SK-MEL-5 (cell line): ENCODE data around the gene WDR33. TPM values are rescaled to one million over a fixed set of nuclear protein-coding genes. Genes with fewer than 3 reads are reported as not detected.
"Not testable (repeated sequence)": the region's sequence is repeated elsewhere in the genome, so short reads cannot be mapped to it uniquely, and the experiment has no call there.

Experiments used
- DNase-seq: peaks from one replicate; pipeline ENCODE4 v3.0.0-alpha.2; 2016; ENCODE audit warnings: low read depth, low spot score
- in situ Hi-C: cut with HindIII; loops from 2 replicates; pipeline ENCODE4 v1.10.0; 2016; ENCODE audit warnings: low sequenced_read_pairs, high pct_unique_total_duplicates, low pct_unique_long_range_greater_than_20kb
- total RNA-seq: library from RNA; depleted of rRNA; stranded (reverse); fragments of >200 nt; shearing (Covaris generic); gene quantifications from 2 replicates; pipeline ENCODE4 v1.2.3, GENCODE V29; 2014

Gene WDR33
- total RNA-seq, 1 experiment from 2014 or later, result 25.1 TPM

DNA sequence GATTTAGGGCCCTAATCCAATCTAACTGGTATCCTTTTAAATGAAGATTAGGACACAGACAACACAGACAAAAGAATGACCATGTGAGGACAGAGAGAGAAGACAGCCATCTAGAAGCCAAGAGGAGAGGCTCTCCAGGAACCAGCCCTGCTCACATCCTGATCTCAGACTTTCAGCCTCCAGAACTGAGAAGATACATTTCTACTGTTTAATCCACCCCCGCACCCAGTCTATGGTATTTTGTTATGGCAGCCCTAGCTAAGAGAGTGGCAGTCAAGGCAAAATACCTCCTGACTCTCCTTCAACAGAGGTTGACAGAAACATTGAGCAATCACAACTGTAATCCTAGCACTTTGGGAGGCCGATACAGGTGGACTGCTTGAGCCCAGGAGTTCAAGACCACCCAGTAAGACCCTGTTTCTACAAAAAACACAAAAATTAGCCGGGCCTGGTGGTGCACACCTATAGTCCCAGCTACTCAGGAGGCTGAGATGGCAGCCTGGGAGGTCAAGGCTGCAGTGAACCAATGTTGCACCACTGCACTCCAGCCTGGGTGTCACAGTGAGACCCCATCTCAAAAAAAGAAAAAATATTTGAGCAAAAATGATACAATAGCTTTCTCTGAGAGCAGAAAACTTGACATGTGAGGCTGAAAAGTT is 34.7 kb downstream of the WDR33 start:
- no peak for DNase-seq
- in situ Hi-C loops, result no loop called here

DNA sequence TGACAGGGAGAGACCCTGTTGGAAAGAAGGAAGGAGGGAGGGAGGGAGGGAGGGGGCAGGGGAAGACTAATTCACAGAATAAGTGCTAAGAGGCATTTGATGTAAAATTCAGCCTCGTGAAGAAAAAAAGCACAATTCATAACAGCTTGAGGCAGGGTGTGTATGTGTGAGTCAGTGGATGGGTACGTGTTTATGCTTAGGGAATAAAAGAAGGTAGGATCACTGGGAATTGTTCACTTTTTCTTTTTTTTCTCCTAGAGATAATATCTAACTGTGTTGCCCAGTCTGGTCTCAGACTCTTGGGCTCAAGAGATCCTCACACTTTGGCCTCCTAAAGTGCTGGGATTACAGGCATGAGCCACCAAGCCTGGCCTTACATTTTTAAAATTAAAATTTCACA is 39.2 kb downstream of the WDR33 start:
- in situ Hi-C loops, result no loop called here

DNA sequence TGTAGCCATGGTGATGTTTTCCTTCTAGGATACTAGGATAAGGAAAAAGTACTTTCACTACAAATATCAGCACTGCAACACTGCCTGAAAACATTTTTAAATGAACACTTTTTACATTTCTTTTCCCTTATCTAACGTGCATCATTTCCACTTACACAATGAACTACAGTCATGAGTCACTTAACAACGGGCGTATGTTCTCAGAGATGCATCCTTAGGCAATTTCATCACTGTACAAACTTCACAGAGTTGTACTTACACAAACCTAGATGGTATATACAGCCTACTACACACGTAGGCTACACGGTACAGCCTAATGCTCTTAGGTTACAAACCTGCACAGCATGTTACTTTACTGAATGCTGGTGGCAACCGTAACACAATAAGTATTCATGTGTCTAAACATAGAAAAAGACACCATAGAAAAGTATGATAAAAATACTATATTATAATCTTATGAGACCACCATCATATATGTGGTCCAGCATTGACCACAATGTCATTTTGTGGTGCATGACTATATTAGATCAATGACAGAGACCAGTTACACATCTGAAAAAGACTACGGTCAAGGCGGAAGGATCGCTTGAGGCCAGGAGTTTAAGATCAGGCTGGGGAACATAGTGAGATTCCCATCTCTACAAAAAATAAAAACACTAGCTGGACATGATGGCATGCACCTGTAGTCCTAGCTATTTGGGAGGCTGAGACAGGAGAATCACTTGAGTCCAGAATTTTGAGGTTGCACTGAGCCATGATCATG is 39.8 kb downstream of the WDR33 start:
- in situ Hi-C loops, result no loop called here
- DNase-seq, result no peak

More for the DNA sequence above, 39.2 kb downstream of the WDR33 start:
- DNase-seq, result no peak

DNA sequence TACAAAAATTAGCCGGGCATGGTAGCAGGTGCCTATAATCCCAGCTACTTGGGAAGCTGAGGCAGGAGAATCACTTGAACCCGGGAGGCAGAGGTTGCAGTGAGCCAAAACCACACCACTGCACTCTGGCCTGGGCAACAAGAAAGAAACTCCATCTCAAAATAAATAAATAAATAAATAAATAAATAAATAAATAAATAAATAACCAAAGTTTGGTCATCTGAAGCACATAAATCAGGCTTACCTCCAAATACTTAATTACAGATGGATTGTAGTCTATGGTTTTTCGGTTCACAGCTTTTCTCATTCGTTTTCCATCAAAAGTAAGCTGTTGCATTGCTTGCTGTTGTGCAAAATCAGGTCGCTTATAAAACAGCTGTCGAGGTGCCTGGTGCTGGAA is 40.4 kb downstream of the WDR33 start:
- DNase-seq, in situ Hi-C loops: not testable (repeated sequence)

DNA sequence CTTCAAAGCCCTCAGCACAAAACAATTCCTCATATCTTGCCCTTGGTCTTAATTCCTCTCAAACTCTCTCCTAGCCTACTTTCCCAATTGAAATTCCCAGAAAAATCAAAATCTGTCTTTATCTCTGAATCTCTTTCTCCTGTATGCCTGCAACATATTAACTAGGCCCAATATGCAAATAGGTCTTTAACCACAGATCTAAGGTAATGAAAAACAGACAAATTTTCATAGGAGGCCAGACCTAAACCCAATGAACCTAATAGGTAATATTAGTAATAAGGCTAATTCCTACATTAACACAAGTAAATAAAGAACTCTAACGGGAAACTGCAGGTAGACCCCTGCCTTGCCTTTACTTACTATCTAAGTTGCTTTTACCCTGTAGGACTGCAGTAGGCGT is 41.4 kb downstream of the WDR33 start:
- DNase-seq, result no peak
- in situ Hi-C loops, result no loop called here

DNA sequence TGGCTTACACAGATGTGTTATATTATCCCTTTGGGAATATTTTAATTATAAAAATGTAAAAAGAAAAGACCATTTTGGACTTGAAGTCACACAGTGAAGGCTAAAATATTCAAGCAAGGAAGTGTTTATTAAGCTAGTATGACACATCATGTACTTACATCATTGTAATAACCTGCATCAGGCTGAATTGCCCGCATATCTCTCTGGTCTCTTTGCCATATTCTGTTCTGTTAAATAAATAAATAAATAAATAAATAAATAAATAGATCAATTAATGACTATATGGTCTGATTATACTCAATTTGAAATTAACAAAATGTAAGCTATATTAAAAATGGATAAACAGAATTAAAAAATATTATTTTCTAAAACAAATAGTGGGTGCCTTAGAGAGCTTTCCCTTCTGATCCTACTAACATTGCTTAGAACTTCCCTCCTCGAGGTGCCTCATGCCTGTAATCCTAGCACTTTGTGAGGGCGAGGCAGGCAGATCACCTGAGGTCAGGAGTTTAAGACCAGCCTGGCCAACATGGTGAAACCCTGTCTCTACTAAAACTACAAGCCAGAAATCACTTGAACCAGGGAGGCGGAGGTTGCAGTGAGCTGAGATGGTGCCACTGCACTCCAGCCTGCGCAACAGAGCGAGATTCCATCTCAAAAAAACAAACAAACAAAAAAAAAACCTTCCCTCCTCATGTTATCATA is 42.0 kb downstream of the WDR33 start:
- no peak for DNase-seq
- in situ Hi-C loops, result no loop called here

DNA sequence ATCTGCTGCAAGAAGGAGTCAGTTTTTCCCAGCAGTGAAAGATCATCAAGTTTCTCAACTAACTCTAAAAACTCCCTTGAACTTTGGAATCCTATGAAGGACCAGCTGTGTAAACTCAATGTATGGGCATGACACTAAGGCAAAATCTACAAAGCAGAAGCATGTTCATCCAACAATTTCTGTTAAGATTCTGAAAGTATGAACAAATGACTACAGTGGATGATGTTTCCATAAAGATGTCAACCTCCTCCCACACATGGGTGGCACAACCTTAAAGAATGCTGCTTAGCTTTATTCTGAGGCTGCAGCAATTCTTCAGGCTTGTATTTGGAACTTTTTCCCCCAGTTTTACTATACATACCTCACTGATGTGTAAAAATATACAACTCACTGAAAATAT is 47.2 kb downstream of the WDR33 start:
- no peak for DNase-seq
- in situ Hi-C loops, result no loop called here

DNA sequence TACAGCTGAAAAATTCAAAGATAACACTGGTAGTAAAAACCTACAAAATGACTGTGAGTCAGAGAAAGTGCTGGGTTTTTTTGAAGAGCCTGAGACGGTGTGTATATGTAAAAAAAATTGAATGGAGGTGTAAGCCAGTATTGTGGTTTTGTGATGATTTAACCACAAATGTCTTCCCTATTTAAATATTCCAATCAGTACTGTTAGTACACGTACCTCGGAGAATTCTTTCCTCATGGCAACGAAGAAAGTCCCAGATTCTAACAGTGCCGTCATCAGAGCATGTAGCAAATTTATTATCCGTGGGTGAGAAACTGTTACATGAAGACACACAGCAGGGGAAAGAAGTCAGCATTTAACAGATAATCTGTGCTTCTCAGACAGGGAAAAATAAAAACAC is 48.1 kb downstream of the WDR33 start:
- in situ Hi-C loops, result no loop called here
- DNase-seq, result no peak

DNA sequence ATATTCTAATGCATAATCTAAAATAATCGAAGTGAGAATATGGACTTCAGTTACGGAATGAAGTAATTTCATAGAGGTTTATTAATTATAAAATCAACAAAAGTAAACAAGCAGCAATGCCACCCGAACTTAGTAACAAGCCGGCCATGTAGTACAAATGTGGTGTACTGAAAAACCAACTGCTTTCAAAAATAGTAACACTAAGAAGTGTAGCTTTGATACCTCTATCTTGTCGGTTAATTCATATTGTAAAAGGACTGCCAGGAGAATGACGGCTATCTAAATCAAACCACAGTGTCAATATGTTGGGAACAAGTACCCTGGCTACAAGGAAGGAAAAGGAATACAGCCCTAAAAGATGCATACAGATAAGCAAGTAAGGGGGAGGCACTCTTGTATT is 48.5 kb downstream of the WDR33 start:
- DNase-seq, result no peak
- in situ Hi-C loops, result no loop called here

DNA sequence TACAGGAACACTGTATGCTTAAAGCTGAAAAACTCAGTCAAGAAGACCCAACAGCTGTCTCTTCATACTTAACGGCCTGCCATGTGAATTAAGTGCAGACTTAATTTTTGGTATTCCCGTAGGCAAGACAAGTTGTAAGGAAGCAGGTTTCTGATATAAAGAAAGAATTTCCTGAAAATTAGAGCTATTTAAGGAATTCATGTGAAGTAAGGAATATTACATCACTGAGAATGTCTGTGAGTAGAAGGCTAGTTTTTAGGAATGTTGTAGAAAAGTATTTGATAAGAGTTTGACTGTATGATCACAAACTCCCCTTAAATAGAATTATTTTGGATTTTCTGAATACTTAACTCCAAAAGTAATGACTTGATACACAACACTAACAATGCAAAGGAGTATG is 51.0 kb downstream of the WDR33 start:
- DNase-seq, result no peak
- in situ Hi-C loops, result no loop called here

DNA sequence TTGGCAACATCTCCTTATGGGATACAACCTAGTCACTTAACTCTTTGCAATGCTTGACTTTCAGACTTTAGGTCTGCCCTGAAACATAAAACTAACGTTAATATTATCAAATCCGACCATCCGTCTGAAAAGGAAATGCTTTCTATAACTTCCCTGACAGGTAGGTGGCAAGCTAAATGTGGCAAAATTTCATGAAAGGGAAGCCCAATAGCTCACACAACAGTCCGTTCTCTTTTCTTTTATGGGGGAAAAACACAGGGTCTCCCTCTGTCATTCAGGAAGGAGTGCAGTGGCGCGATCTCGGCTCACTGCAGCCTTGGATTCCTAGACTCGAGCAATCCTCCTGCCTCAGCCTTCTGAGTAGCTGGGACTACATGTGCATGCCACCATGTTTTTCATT is 56.8 kb downstream of the WDR33 start:
- DNase-seq, result no peak
- in situ Hi-C loops, result no loop called here

DNA sequence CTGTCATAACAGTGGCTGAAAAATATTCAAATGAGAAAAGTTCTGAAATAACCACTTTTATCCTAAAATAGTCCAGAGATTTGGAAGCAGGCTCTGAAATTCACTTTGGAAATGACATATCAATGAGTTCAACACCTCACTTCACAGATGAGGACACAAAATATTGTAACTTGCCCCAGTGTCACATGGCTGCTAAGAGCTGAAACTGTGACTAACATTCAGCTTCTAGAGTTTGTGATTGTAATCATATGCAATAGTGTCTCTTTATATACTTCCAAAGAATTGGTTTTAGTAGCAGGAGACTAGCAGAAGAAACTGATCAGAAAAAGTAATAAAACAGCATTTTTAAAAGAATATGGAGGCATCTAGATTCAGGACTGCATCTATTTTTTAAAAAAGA is 57.6 kb downstream of the WDR33 start:
- DNase-seq, result no peak
- in situ Hi-C loops, result no loop called here

DNA sequence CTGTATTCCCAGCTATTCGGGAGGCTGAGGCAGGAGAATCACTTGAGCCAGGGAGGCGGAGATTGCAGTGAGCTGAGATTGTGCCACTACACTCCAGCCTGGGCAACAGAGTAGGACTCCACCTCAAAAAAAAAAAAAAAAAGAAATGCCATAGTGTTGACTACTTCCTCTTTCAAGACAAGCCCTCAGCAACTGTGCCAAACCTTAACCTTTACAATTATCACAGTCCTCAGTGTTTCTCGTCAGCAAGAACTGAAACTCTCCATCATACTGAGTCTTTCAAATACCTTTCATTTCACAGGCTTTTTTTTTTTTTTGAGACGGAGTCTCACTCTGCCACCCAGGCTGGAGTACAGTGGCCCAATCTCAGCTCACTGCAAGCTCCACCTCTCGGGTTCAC is 61.4 kb downstream of the WDR33 start:
- in situ Hi-C loops, result not testable (repeated sequence)
- DNase-seq, result peak; percentile 8

DNA sequence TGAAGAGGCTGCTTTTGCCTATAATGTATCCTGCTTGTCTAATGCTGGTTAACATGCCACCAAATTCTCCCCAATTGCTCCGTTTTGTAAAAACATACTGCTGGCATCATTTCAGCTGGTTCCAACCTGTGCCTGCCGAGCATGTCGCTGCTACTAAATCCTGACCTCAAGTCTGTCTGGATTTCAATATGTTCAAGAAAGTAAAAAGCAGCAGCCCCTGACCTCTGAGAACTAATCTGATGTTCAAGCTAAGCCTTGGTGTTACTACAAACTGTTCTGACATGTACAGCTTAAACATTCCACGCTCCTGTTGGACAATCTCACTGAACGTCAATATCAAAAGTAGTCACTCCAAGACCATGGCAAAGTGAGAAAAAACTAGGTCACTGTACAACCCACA is 63.4 kb downstream of the WDR33 start:
- no peak for DNase-seq
- in situ Hi-C loops, result no loop called here

DNA sequence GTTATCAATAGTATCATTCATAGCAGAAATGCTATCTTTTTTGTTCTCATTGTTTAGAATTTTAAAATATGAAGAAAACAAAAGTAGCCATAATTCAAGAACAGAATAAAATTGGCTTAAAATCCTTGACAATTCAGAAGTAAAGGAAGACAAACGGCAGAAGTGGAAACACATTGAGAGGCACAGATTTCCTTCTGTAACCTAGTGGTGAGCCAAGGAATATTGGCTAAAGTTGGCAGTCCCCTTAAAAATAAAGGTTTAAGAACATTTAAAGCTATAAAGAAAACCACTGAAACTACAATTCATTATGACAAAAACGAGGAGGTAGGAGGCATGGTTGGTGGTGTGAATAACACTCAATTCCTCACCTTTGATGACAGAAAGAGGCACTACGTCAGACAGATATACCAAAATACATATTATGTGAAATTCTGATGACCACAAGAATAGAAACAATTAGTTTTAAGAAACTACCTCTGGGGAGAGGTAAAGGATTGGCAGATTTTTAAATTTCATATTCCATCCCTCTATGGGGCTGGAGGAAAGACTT is 67.4 kb downstream of the WDR33 start:
- in situ Hi-C loops, result no loop called here
- no peak for DNase-seq

DNA sequence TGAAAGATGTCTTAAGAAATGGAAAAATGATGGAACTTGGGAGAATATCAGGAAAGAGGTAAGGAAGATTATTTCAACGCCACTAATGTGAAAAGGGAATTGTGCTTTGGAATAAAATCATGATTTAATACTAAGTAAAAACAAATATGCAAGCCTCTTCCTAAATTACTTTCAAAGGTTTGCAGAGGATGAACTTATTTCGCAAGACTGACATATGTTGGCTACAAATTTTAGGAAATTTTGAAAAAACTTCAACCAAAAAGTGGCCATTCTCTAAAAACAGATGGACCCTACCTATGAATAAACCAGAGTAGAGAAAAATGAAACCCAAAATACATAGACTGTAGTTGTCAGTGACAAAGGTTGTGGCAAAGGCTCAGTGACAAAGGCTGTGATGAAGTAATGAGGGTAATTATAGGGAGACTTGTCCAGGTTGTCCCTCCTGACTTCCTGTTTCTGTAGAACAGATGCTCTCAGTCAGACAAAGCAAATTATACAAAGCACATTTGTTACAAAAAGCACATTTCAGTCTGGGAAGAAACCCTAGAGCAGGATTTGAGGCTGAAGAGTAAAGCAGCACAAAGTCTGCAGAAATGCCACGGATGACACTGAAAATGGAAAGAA is 70.2 kb downstream of the WDR33 start:
- in situ Hi-C loops, result no loop called here
- no peak for DNase-seq

DNA sequence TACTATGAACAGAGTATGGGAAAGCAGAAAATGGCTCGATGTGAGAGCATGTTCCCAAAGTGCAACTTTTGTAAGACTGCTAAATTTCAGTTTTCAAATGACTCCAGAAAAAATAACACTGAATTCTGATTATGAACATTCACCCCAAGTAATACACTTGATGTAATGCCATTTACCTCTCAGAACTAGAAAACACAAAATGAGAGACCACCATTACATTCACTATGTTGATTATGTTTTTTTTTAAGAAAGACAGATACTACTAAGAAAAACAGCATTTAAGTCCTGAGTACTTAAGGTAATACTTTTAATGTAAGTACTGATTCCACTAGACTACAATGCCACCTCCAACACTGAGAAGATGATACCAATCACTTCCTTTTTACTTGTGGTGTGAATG is 71.2 kb downstream of the WDR33 start:
- DNase-seq, result no peak
- in situ Hi-C loops, result no loop called here

DNA sequence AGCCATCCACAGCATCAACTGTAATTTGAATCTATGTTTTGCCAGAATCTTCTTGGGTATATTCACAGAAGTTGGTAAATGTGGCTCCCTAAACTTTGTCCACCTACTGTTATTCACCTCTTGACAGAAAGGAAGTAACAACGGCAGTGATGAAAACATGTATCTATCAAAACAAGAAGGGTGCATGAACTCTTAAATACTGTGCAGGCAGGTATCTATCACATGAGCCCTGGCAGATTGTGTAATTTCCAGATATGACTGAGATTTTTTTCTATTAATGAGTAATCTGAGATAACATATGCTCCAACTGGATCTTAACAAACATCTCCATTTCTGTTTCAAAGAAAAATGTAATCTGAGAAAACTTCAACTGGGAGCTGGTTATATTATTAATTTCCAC is 73.1 kb downstream of the WDR33 start:
- in situ Hi-C loops, result no loop called here

More for the DNA sequence above, 73.1 kb downstream of the WDR33 start:
- no peak for DNase-seq
